ENCODE results near the gene S100A11.

The S100A11 gene

GRCh38 chr1:152043870-152044269 lies 7.1 kb upstream of the S100A11 start:
- no peak for FAIRE-seq
- no peak for TF ChIP-seq PAX5 (IDR thresholded peaks at IDR 0.05; ENCODE audit: insufficient read depth, low read length, severe bottlenecking)
- no peak for TF ChIP-seq POLR2AphosphoS5 (IDR thresholded peaks at IDR 0.05; ENCODE audit: low read depth, low read length)
- no peak for TF ChIP-seq POLR2A (IDR thresholded peaks at IDR 0.05; ENCODE audit: low read depth, low read length)
- TF ChIP-seq POU2F2 (IDR thresholded peaks at IDR 0.05; ENCODE audit: low read depth, low read length), result no peak
- TF ChIP-seq SPI1 (IDR thresholded peaks at IDR 0.05; ENCODE audit: low read depth, low read length), result no peak
- TF ChIP-seq TAF1 (IDR thresholded peaks at IDR 0.05; ENCODE audit: low read depth, low read length), result no peak

GRCh38 chr1:152042030-152042429 lies 5.2 kb upstream of the S100A11 start:
- no peak for FAIRE-seq
- TF ChIP-seq TAF1 (IDR thresholded peaks at IDR 0.05; ENCODE audit: low read depth, low read length) (no peak), SPI1 (IDR thresholded peaks at IDR 0.05; ENCODE audit: low read depth, low read length) (no peak), PAX5 (IDR thresholded peaks at IDR 0.05; ENCODE audit: insufficient read depth, low read length, severe bottlenecking) (no peak), POU2F2 (IDR thresholded peaks at IDR 0.05; ENCODE audit: low read depth, low read length) (no peak), POLR2A (IDR thresholded peaks at IDR 0.05; ENCODE audit: low read depth, low read length) (no peak), POLR2AphosphoS5 (IDR thresholded peaks at IDR 0.05; ENCODE audit: low read depth, low read length) (no peak)
- DNase-seq (ENCODE audit: insufficient read length, low spot score), result no peak

More at GRCh38 chr1:152043870-152044269, 7.1 kb upstream of the S100A11 start:
- DNase-seq (ENCODE audit: insufficient read length, low spot score), result no peak

GRCh38 chr1:152039886-152040285 lies 3.1 kb upstream of the S100A11 start:
- TF ChIP-seq SPI1 (IDR thresholded peaks at IDR 0.05; ENCODE audit: low read depth, low read length), result no peak
- no peak for TF ChIP-seq TAF1 (IDR thresholded peaks at IDR 0.05; ENCODE audit: low read depth, low read length)
- no peak for TF ChIP-seq POLR2AphosphoS5 (IDR thresholded peaks at IDR 0.05; ENCODE audit: low read depth, low read length)
- no peak for TF ChIP-seq PAX5 (IDR thresholded peaks at IDR 0.05; ENCODE audit: insufficient read depth, low read length, severe bottlenecking)
- no peak for TF ChIP-seq POLR2A (IDR thresholded peaks at IDR 0.05; ENCODE audit: low read depth, low read length)
- TF ChIP-seq POU2F2 (IDR thresholded peaks at IDR 0.05; ENCODE audit: low read depth, low read length), result no peak
- FAIRE-seq (no peak), DNase-seq (ENCODE audit: insufficient read length, low spot score) (no peak)

GRCh38 chr1:152039461-152039860 lies 2.7 kb upstream of the S100A11 start:
- DNase-seq (ENCODE audit: insufficient read length, low spot score) (no peak), FAIRE-seq (no peak)
- TF ChIP-seq TAF1 (IDR thresholded peaks at IDR 0.05; ENCODE audit: low read depth, low read length) (no peak), SPI1 (IDR thresholded peaks at IDR 0.05; ENCODE audit: low read depth, low read length) (no peak), POU2F2 (IDR thresholded peaks at IDR 0.05; ENCODE audit: low read depth, low read length) (no peak), POLR2A (IDR thresholded peaks at IDR 0.05; ENCODE audit: low read depth, low read length) (no peak), POLR2AphosphoS5 (IDR thresholded peaks at IDR 0.05; ENCODE audit: low read depth, low read length) (no peak), PAX5 (IDR thresholded peaks at IDR 0.05; ENCODE audit: insufficient read depth, low read length, severe bottlenecking) (no peak)

- TF ChIP-seq POU2F2 (IDR thresholded peaks at IDR 0.05; ENCODE audit: low read depth, low read length) (no peak), SPI1 (IDR thresholded peaks at IDR 0.05; ENCODE audit: low read depth, low read length) (no peak), TAF1 (IDR thresholded peaks at IDR 0.05; ENCODE audit: low read depth, low read length) (no peak), POLR2AphosphoS5 (IDR thresholded peaks at IDR 0.05; ENCODE audit: low read depth, low read length) (no peak), POLR2A (IDR thresholded peaks at IDR 0.05; ENCODE audit: low read depth, low read length) (no peak), PAX5 (IDR thresholded peaks at IDR 0.05; ENCODE audit: insufficient read depth, low read length, severe bottlenecking) (no peak)
- FAIRE-seq, result no peak
Measured at GRCh38 chr1:152038871-152039270, 2.1 kb upstream of the S100A11 start.

GRCh38 chr1:152035539-152036266 lies 1.1 kb downstream of the S100A11 start:
- DNase-seq (ENCODE audit: insufficient read length, low spot score), result no peak
- TF ChIP-seq TAF1 (IDR thresholded peaks at IDR 0.05; ENCODE audit: low read depth, low read length) (no peak), POLR2AphosphoS5 (IDR thresholded peaks at IDR 0.05; ENCODE audit: low read depth, low read length) (no peak), POU2F2 (IDR thresholded peaks at IDR 0.05; ENCODE audit: low read depth, low read length) (no peak), POLR2A (IDR thresholded peaks at IDR 0.05; ENCODE audit: low read depth, low read length) (no peak), SPI1 (IDR thresholded peaks at IDR 0.05; ENCODE audit: low read depth, low read length) (no peak), PAX5 (IDR thresholded peaks at IDR 0.05; ENCODE audit: insufficient read depth, low read length, severe bottlenecking) (no peak)
- no peak for FAIRE-seq

More at GRCh38 chr1:152038871-152039270, 2.1 kb upstream of the S100A11 start:
- DNase-seq (ENCODE audit: insufficient read length, low spot score), result no peak

GRCh38 chr1:152034654-152035538 lies 1.9 kb downstream of the S100A11 start:
- TF ChIP-seq POLR2AphosphoS5 (IDR thresholded peaks at IDR 0.05; ENCODE audit: low read depth, low read length) (no peak), PAX5 (IDR thresholded peaks at IDR 0.05; ENCODE audit: insufficient read depth, low read length, severe bottlenecking) (no peak), SPI1 (IDR thresholded peaks at IDR 0.05; ENCODE audit: low read depth, low read length) (no peak), POU2F2 (IDR thresholded peaks at IDR 0.05; ENCODE audit: low read depth, low read length) (no peak), TAF1 (IDR thresholded peaks at IDR 0.05; ENCODE audit: low read depth, low read length) (no peak), POLR2A (IDR thresholded peaks at IDR 0.05; ENCODE audit: low read depth, low read length) (no peak)
- FAIRE-seq, result peak; percentile 76
- DNase-seq (ENCODE audit: insufficient read length, low spot score), result no peak

- FAIRE-seq (no peak), DNase-seq (ENCODE audit: insufficient read length, low spot score) (no peak)
- TF ChIP-seq SPI1 (IDR thresholded peaks at IDR 0.05; ENCODE audit: low read depth, low read length) (no peak), POLR2A (IDR thresholded peaks at IDR 0.05; ENCODE audit: low read depth, low read length) (no peak), TAF1 (IDR thresholded peaks at IDR 0.05; ENCODE audit: low read depth, low read length) (no peak), PAX5 (IDR thresholded peaks at IDR 0.05; ENCODE audit: insufficient read depth, low read length, severe bottlenecking) (no peak)
Measured at GRCh38 chr1:152034324-152034653, 2.5 kb downstream of the S100A11 start.

- TF ChIP-seq PAX5 (IDR thresholded peaks at IDR 0.05; ENCODE audit: insufficient read depth, low read length, severe bottlenecking) (no peak), POLR2A (IDR thresholded peaks at IDR 0.05; ENCODE audit: low read depth, low read length) (no peak), POLR2AphosphoS5 (IDR thresholded peaks at IDR 0.05; ENCODE audit: low read depth, low read length) (no peak), SPI1 (IDR thresholded peaks at IDR 0.05; ENCODE audit: low read depth, low read length) (no peak), TAF1 (IDR thresholded peaks at IDR 0.05; ENCODE audit: low read depth, low read length) (no peak), POU2F2 (IDR thresholded peaks at IDR 0.05; ENCODE audit: low read depth, low read length) (no peak)
- DNase-seq (ENCODE audit: insufficient read length, low spot score) (no peak), FAIRE-seq (no peak)
Measured at GRCh38 chr1:152029929-152030211, 6.9 kb downstream of the S100A11 start.

Data from GM12891 (cell line).